Liver (tissue), 3 donors: ENCODE data around the gene PPFIA4.

Source experiments
- CTCF ChIP-seq: fragments of 150-350 bp; IDR thresholded peaks from 2 replicates; pipeline ENCODE4 v1.5.1; 2017; ENCODE audit warnings: improper control_type of control experiment, low read depth, low read length; ENCODE audit not compliant: missing input control
- EGR1 ChIP-seq, 2 donors: IDR thresholded peaks; 2 replicates each; pipeline ENCODE4 v1.6.1; 2016 to 2018; ENCODE audit warnings: antibody characterized with exemption in 2 of 2, low read depth in 2 of 2
- GABPA ChIP-seq, 2 donors: IDR thresholded peaks in 1 of 2; conservative IDR thresholded peaks in 1 of 2; 2 replicates each; pipeline ENCODE4 v1.6.1; 2016; ENCODE audit warnings: antibody characterized with exemption in 2 of 2, mild to moderate bottlenecking in 1 of 2, moderate library complexity in 1 of 2
- HNF4A ChIP-seq, 2 donors: conservative IDR thresholded peaks; 2 replicates each; pipeline ENCODE4 v1.6.1; 2016; ENCODE audit warnings: antibody characterized with exemption in 2 of 2, mild to moderate bottlenecking in 2 of 2
- HNF4G ChIP-seq: IDR thresholded peaks from 2 replicates; pipeline ENCODE4 v1.6.1; 2016; ENCODE audit warnings: antibody characterized with exemption
- JUND ChIP-seq, 2 donors: IDR thresholded peaks; 2 replicates each; pipeline ENCODE4 v1.6.1; 2016; ENCODE audit warnings: antibody characterized with exemption in 2 of 2
- MAX ChIP-seq: IDR thresholded peaks from 2 replicates; pipeline ENCODE4 v1.6.1; 2016; ENCODE audit warnings: antibody characterized with exemption
- NR2F2 ChIP-seq: IDR thresholded peaks from 2 replicates; pipeline ENCODE4 v1.6.1; 2016; ENCODE audit warnings: antibody characterized with exemption
- REST ChIP-seq: IDR thresholded peaks from 2 replicates; pipeline ENCODE4 v1.6.1; 2016; ENCODE audit warnings: antibody characterized with exemption, mild to moderate bottlenecking
- SP1 ChIP-seq: IDR thresholded peaks from 2 replicates; pipeline ENCODE4 v1.6.1; 2018; ENCODE audit warnings: antibody characterized with exemption, mild to moderate bottlenecking
- ZBTB33 ChIP-seq: IDR thresholded peaks from 2 replicates; pipeline ENCODE4 v1.6.1; 2016; ENCODE audit warnings: antibody characterized with exemption
- donor health status: healthy.
- donor health status: healthy.

GRCh38 chr1:202987255-202987654 lies 39.0 kb upstream of the PPFIA4 start:
- no peak for TF ChIP-seq CTCF
- TF ChIP-seq MAX = no peak
- no peak for TF ChIP-seq REST
- no peak for TF ChIP-seq ZBTB33
- no peak for TF ChIP-seq SP1
- TF ChIP-seq NR2F2 = no peak
- TF ChIP-seq GABPA (IDR thresholded peaks at IDR 0.05 in 1 of 2, conservative IDR thresholded peaks at IDR 0.05 in 1 of 2) = no peak
- TF ChIP-seq EGR1 (IDR thresholded peaks at IDR 0.05; ENCODE audit: low read depth in 2 of 2) = no peak
- TF ChIP-seq HNF4G = no peak
- no peak for TF ChIP-seq JUND (IDR thresholded peaks at IDR 0.05)
- no peak for TF ChIP-seq HNF4A (conservative IDR thresholded peaks at IDR 0.05)
